RCC 7860 (cell line): ENCODE results near the gene CCDC9B.

Source experiments
- DNase-seq: peaks from one replicate; pipeline ENCODE4 v3.0.0-alpha.2; 2015; ENCODE audit warnings: low spot score
- FAIRE-seq: peaks from 2 replicates; lab custom pipeline; 2012; peaks lifted over from hg19 to GRCh38; lab: Jason Lieb, UNC

The CCDC9B gene

GRCh38 chr15:40310993-40311392 is 29.7 kb downstream of the CCDC9B start:
- FAIRE-seq (no peak), DNase-seq (no peak)

GRCh38 chr15:40310001-40310959 is 30.5 kb downstream of the CCDC9B start:
- FAIRE-seq: no peak
- no peak for DNase-seq

- DNase-seq (no peak), FAIRE-seq (no peak)
Measured at GRCh38 chr15:40309344-40309862, 31.3 kb downstream of the CCDC9B start.

GRCh38 chr15:40307421-40308211 is 33.1 kb downstream of the CCDC9B start, which contains the start of gene PLCB2:
TSS of gene PLCB2 (minus strand) at chr15:40307935. CDS start at chr15:40307672, 263 bp downstream.
- DNase-seq (no peak), FAIRE-seq (no peak)

GRCh38 chr15:40306908-40307307 is 33.8 kb downstream of the CCDC9B start:
- FAIRE-seq: no peak
- no peak for DNase-seq

GRCh38 chr15:40306371-40306770 is 34.4 kb downstream of the CCDC9B start:
- no peak for DNase-seq
- no peak for FAIRE-seq

- FAIRE-seq (no peak), DNase-seq (no peak)
Measured at GRCh38 chr15:40305281-40305680, 35.5 kb downstream of the CCDC9B start.

GRCh38 chr15:40303576-40303975 is 37.2 kb downstream of the CCDC9B start:
- DNase-seq (no peak), FAIRE-seq (no peak)

GRCh38 chr15:40302981-40303380 is 37.8 kb downstream of the CCDC9B start:
- FAIRE-seq (no peak), DNase-seq (no peak)

- FAIRE-seq (no peak), DNase-seq (no peak)
Measured at GRCh38 chr15:40302288-40302886, 38.4 kb downstream of the CCDC9B start.

- no peak for FAIRE-seq
- no peak for DNase-seq
Measured at GRCh38 chr15:40301467-40302179, 39.1 kb downstream of the CCDC9B start.

- DNase-seq (no peak), FAIRE-seq (no peak)
Measured at GRCh38 chr15:40300771-40301170, 40.0 kb downstream of the CCDC9B start.

- FAIRE-seq (no peak), DNase-seq (no peak)
Measured at GRCh38 chr15:40300367-40300766, 40.4 kb downstream of the CCDC9B start.

- FAIRE-seq (no peak), DNase-seq (no peak)
Measured at GRCh38 chr15:40298216-40298935, 42.4 kb downstream of the CCDC9B start.

GRCh38 chr15:40297356-40297755 is 43.4 kb downstream of the CCDC9B start:
- FAIRE-seq: no peak
- no peak for DNase-seq

- FAIRE-seq: no peak
- DNase-seq: no peak
Measured at GRCh38 chr15:40296561-40297230, 44.0 kb downstream of the CCDC9B start.

- FAIRE-seq (no peak), DNase-seq (no peak)
Measured at GRCh38 chr15:40295877-40296560, 44.7 kb downstream of the CCDC9B start.

- DNase-seq (no peak), FAIRE-seq (no peak)
Measured at GRCh38 chr15:40295297-40295696, 45.4 kb downstream of the CCDC9B start.
